NB4 (cell line): ENCODE data around the gene ADGRL3.

ENCODE experiments used
- MYC ChIP-seq: IDR thresholded peaks from 2 replicates; pipeline ENCODE4 v1.6.1; 2011; ENCODE audit warnings: low read depth, low read length
- TF ChIP-seq, protein P1 (sequence below): IDR thresholded peaks from one replicate; pipeline ENCODE4 v1.5.1; 2012; ENCODE audit warnings: low read depth, low read length
- TF ChIP-seq, protein P2 (sequence below): IDR thresholded peaks from 2 replicates; pipeline ENCODE4 v1.6.1; 2011; ENCODE audit warnings: low read depth, low read length

DNA sequence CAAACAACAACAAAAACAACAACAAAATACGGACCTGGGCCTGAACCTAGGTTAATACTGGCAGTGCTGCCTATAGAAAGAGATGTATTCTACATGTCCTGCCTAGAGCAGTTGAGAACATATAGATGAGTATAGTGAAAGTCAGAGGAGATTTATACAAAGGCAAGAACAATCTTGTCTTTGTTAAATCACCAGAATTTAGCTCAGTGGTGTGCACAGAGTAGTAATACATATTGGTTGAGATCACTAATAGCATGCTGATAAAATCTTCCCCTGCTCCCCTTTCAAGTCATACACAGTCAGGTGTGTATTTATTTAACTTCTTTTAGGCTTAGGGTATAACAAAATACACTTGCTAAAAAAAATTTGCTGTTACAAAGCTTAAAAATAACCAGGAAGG is 247.8 kb downstream of the ADGRL3 start:
- TF ChIP-seq, protein P1, sequence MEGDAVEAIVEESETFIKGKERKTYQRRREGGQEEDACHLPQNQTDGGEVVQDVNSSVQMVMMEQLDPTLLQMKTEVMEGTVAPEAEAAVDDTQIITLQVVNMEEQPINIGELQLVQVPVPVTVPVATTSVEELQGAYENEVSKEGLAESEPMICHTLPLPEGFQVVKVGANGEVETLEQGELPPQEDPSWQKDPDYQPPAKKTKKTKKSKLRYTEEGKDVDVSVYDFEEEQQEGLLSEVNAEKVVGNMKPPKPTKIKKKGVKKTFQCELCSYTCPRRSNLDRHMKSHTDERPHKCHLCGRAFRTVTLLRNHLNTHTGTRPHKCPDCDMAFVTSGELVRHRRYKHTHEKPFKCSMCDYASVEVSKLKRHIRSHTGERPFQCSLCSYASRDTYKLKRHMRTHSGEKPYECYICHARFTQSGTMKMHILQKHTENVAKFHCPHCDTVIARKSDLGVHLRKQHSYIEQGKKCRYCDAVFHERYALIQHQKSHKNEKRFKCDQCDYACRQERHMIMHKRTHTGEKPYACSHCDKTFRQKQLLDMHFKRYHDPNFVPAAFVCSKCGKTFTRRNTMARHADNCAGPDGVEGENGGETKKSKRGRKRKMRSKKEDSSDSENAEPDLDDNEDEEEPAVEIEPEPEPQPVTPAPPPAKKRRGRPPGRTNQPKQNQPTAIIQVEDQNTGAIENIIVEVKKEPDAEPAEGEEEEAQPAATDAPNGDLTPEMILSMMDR = no peak
- TF ChIP-seq, protein P2, sequence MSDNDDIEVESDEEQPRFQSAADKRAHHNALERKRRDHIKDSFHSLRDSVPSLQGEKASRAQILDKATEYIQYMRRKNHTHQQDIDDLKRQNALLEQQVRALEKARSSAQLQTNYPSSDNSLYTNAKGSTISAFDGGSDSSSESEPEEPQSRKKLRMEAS = no peak
- TF ChIP-seq MYC = no peak
